ENCODE data around the gene KCND2. TPM values are rescaled to one million over a fixed set of nuclear protein-coding genes. Genes with fewer than 3 reads are reported as not detected.
"Not testable (repeated sequence)": the region's sequence is repeated elsewhere in the genome, so short reads cannot be mapped to it uniquely, and the experiment has no call there.

KCND2 gene
- total and polyA plus RNA-seq, 2 of the 4 experiments (the other 2 are of a cell fraction): under 0.01 TPM; not detected in 1

DNA sequence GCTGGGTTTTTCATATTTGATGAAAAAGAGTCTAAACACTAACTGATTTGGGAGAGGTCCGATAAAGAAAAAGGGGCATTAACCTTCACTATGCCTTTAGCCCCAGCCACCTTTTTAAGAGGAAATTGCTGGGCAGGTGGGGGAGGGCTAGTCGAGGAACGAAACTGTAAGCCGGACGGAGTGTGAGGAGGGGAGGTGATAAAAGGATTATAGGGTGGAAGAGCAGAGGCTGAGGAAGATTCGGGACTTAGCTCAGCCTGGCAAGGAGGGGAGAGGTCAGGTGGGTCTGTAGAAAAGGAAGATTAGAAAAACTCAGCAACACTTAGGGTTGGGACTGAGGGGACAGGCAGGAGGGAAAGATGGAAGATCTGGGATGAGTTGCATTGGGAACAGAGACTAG is 508.0 kb downstream of the KCND2 start:
- Histone ChIP-seq H3K18ac (ENCODE audit: low read depth, low read length) (no peak overlapping the region), H3K4ac (ENCODE audit: low read depth, low read length) (no peak overlapping the region), H3K27ac (ENCODE audit: insufficient read depth, low read length) (no peak overlapping the region), H3K9me3 (ENCODE audit: control insufficient read depth, insufficient read depth, low read length) (no peaks in the 10 kb centered on the region), H2BK15ac (ENCODE audit: low read depth, low read length) (no peak overlapping the region), H2AK5ac (ENCODE audit: low read depth, low read length) (no peak overlapping the region), H3K4me3 (ENCODE audit: insufficient read depth, low read depth, low read length) (no peak overlapping the region), H3K14ac (replicated peaks; ENCODE audit: low read depth, low read length) (no peak overlapping the region), H4K91ac (ENCODE audit: insufficient read depth, low read depth, low read length) (no peak overlapping the region), H3K4me2 (ENCODE audit: low read depth, low read length) (no peak overlapping the region), H3K27me3 (ENCODE audit: control insufficient read depth, insufficient read depth, low read length) (no peaks in the 10 kb centered on the region; the same call in 1 of the 2 replicates), H2BK120ac (ENCODE audit: low read depth, low read length) (no peak overlapping the region), H3K4me1 (ENCODE audit: control insufficient read depth, insufficient read depth, low read length) (no peaks in the 10 kb centered on the region), H2AFZ (replicated peaks; ENCODE audit: low read length, poor library complexity) (no peak overlapping the region), H4K5ac (ENCODE audit: low read depth, low read length) (no peak overlapping the region), H3K9ac (ENCODE audit: low read depth, low read length) (no peak overlapping the region), H3K36me3 (ENCODE audit: control insufficient read depth, insufficient read depth, low read length) (no peaks in the 10 kb centered on the region), H2BK20ac (ENCODE audit: low read depth, low read length) (no peak overlapping the region), H3K56ac (ENCODE audit: extremely low read depth, insufficient read depth, low read length) (no peak overlapping the region), H4K8ac (ENCODE audit: low read depth in 2 of 2, low read length in 2 of 2) (no peak overlapping the region), H4K20me1 (ENCODE audit: insufficient read depth, low read length) (no peaks in the 10 kb centered on the region), H3K79me1 (ENCODE audit: low read depth in 1 of 2, low read length in 2 of 2) (no peaks in the 10 kb centered on the region), H2BK5ac (ENCODE audit: low read depth, low read length, poor library complexity, severe bottlenecking) (no peak overlapping the region), H2AK9ac (replicated peaks; ENCODE audit: low read depth, low read length, poor library complexity) (no peak overlapping the region), H3K9me1 (ENCODE audit: insufficient read depth, low read length) (no peaks in the 10 kb centered on the region), H3K23ac (ENCODE audit: low read depth, low read length) (no peak overlapping the region)
- TF ChIP-seq NFE2L2 (IDR thresholded peaks at IDR 0.05; ENCODE audit: low read depth, low read length): no peak
- no peak for TF ChIP-seq FOS (IDR thresholded peaks at IDR 0.05; ENCODE audit: low read depth, low read length)
- no peak for TF ChIP-seq SMC3 (IDR thresholded peaks at IDR 0.05; ENCODE audit: low read depth, low read length)
- no peak for TF ChIP-seq CHD1 (IDR thresholded peaks at IDR 0.05; ENCODE audit: low read depth, low read length)
- no peak for TF ChIP-seq CEBPB (IDR thresholded peaks at IDR 0.05; ENCODE audit: low read depth, low read length)
- no peak for TF ChIP-seq RAD21 (IDR thresholded peaks at IDR 0.05; ENCODE audit: low read length)
- no peak for TF ChIP-seq MXI1 (IDR thresholded peaks at IDR 0.05; ENCODE audit: borderline replicate concordance, low read depth, low read length)
- BruUV-seq (replicated peaks): no TSS peak
- dilution Hi-C loops (cut with HindIII; ENCODE audit: low sequenced_read_pairs, unreplicated experiment): no loop called here
- DNase-seq (no peak), ATAC-seq (ENCODE audit: low read depth) (no peak)
- intact Hi-C loops (cut with micrococcal nuclease): no loop called here
- ChIA-PET CTCF (no interaction called here), POLR2A (ENCODE audit: unreplicated experiment) (no interaction called here)
- 71% methylated on average over 1 of the region's 6 CpGs; no CpG with 5 or more reads in 1 of the 2 experiments for WGBS, 2 experiments (ENCODE audit: extremely low coverage in 2 of 2, insufficient read length in 1 of 2)
- in situ Hi-C loops (cut with MboI; ENCODE audit: low sequenced_read_pairs): no loop called here

DNA sequence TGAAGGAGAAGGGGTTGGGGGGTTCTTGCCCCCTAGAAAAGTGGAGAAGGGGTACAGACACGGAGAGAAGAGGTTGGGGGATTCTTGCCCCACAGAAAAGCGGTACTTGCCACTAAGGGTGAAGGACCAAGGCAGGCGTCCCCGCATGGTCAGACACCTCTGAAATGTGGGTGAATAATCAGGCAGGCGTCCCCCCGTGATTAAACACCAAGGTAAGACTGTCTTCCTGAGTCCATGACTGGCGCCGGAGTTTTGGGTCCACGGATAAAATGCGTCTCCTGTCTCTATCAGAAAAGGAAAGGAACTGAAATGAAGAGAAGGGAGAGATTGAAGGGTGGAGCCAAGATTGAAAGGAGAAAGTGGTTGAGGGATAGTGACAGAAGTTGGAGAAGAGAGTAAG is 508.9 kb downstream of the KCND2 start:
- dilution Hi-C loops (cut with HindIII; ENCODE audit: low sequenced_read_pairs, unreplicated experiment); H3K9me3 ChIP-seq (ENCODE audit: control insufficient read depth, insufficient read depth, low read length); H4K5ac ChIP-seq (ENCODE audit: low read depth, low read length); H2BK120ac ChIP-seq (ENCODE audit: low read depth, low read length); H3K4me1 ChIP-seq (ENCODE audit: control insufficient read depth, insufficient read depth, low read length); H2AK9ac ChIP-seq (replicated peaks; ENCODE audit: low read depth, low read length, poor library complexity); H3K4ac ChIP-seq (ENCODE audit: low read depth, low read length); BruUV-seq (replicated peaks); H2BK15ac ChIP-seq (ENCODE audit: low read depth, low read length); H3K9me1 ChIP-seq (ENCODE audit: insufficient read depth, low read length); H4K91ac ChIP-seq (ENCODE audit: insufficient read depth, low read depth, low read length); H3K4me2 ChIP-seq (ENCODE audit: low read depth, low read length); in situ Hi-C loops (cut with MboI; ENCODE audit: low sequenced_read_pairs); H2AFZ ChIP-seq (replicated peaks; ENCODE audit: low read length, poor library complexity); DNase-seq; intact Hi-C loops (cut with micrococcal nuclease); H4K20me1 ChIP-seq (ENCODE audit: insufficient read depth, low read length); H3K9ac ChIP-seq (ENCODE audit: low read depth, low read length); ATAC-seq (ENCODE audit: low read depth); H3K4me3 ChIP-seq (ENCODE audit: insufficient read depth, low read depth, low read length); H2BK5ac ChIP-seq (ENCODE audit: low read depth, low read length, poor library complexity, severe bottlenecking); H3K27me3 ChIP-seq (ENCODE audit: control insufficient read depth, insufficient read depth, low read length); H2AK5ac ChIP-seq (ENCODE audit: low read depth, low read length); H3K27ac ChIP-seq (ENCODE audit: insufficient read depth, low read length); H3K36me3 ChIP-seq (ENCODE audit: control insufficient read depth, insufficient read depth, low read length); CTCF ChIA-PET; H3K23ac ChIP-seq (ENCODE audit: low read depth, low read length); H4K8ac ChIP-seq (ENCODE audit: low read depth in 2 of 2, low read length in 2 of 2); H3K14ac ChIP-seq (replicated peaks; ENCODE audit: low read depth, low read length); H3K56ac ChIP-seq (ENCODE audit: extremely low read depth, insufficient read depth, low read length); POLR2A ChIA-PET (ENCODE audit: unreplicated experiment); H3K79me1 ChIP-seq (ENCODE audit: low read depth in 1 of 2, low read length in 2 of 2); H2BK20ac ChIP-seq (ENCODE audit: low read depth, low read length); H3K18ac ChIP-seq (ENCODE audit: low read depth, low read length): not testable (repeated sequence)
- WGBS, 2 experiments (ENCODE audit: extremely low coverage in 2 of 2, insufficient read length in 1 of 2): 91% methylated on average over 9 of the region's 10 CpGs; no CpG with 5 or more reads in 1 of the 2 experiments
